Stomach (tissue), 4 donors: Measurements from ENCODE around the gene SNTA1.

Experiments used
- CTCF ChIP-seq, 7 experiments: fragments of 450-650 bp in 4 of 7; fragments of 200-600 bp in 3 of 7; sonication (generic) in 3 of 7; IDR thresholded peaks; one replicate each; pipeline ENCODE4 v1.5.1; 2016 to 2019; ENCODE audit warnings: antibody characterized with exemption in 7 of 7, control low read depth in 2 of 7, mild to moderate bottlenecking in 1 of 7
- POLR2A ChIP-seq, 4 donors: fragments of 450-650 bp; IDR thresholded peaks; one replicate each; pipeline ENCODE4 v1.6.1; 2016; ENCODE audit warnings: antibody characterized with exemption in 4 of 4, control low read depth in 2 of 4, mild to moderate bottlenecking in 1 of 4, moderate library complexity in 1 of 4
- POLR2AphosphoS5 ChIP-seq, 3 donors: sonication (generic); formaldehyde crosslinking; IDR thresholded peaks; one replicate each; pipeline ENCODE4 v1.6.1; 2016; ENCODE audit warnings: antibody characterized with exemption in 3 of 3

- TF ChIP-seq POLR2A (IDR thresholded peaks at IDR 0.05) (no peak), CTCF (IDR thresholded peaks at IDR 0.05) (no peak), POLR2AphosphoS5 (IDR thresholded peaks at IDR 0.05) (no peak)
Observed at GRCh38 chr20:33393609-33394008, 50.0 kb downstream of the SNTA1 start.
